HCT116 (cell line): ENCODE results near the gene WNT9A. TPM values are rescaled to one million over a fixed set of nuclear protein-coding genes. Genes with fewer than 3 reads are reported as not detected.

ENCODE experiments used
- ATAC-seq: fragments of 200-7000 bp; cut with Tn5 transposase; 2 replicates; pipeline ENCODE4 v1.9.1; 2020; ENCODE audit warnings: mild to moderate bottlenecking, moderate library complexity
- BruUV-seq: library from RNA; stranded (reverse); fragments of 400-500 nt; replicated peaks from 2 replicates; lab custom pipeline; 2021; lab: Mats Ljungman, UMichigan
- CTCF ChIA-PET: fragments of 300-600 bp; sonication (Branson Sonifier 250); formaldehyde crosslinking; loops from one replicate; lab custom pipeline; 2021; ENCODE audit warnings: antibody characterized with exemption; lab: Charles Lee
- POLR2A ChIA-PET: fragments of 300-600, 350-600 bp; sonication (Branson Sonifier 250); formaldehyde crosslinking; loops from one replicate; lab custom pipeline; 2021; ENCODE audit warnings: antibody characterized with exemption; lab: Charles Lee
- RAD21 ChIA-PET, 2 experiments: fragments of 300-600 bp; sonication (Branson Sonifier 250); formaldehyde crosslinking; loops; one replicate each; lab custom pipeline; 2023; ENCODE audit warnings: low total read pairs in 2 of 2; ENCODE audit not compliant: uncharacterized antibody in 2 of 2, unreplicated experiment in 2 of 2, low non-redundant PET in 1 of 2; lab: Charles Lee
- DNase-seq: peaks from one replicate; pipeline ENCODE4 v3.0.0-alpha.2; 2010; ENCODE audit warnings: low read depth, low spot score
- H2AFZ ChIP-seq: fragments of 200-600 bp; shearing (Covaris generic), sonication (generic); 2 replicates; pipeline ENCODE4 v1.6.1; 2017; ENCODE audit warnings: low read depth, mixed run types, mixed read lengths, antibody characterized with exemption, low read length; ENCODE audit not compliant: poor library complexity, severe bottlenecking
- H3K27ac ChIP-seq: 2 replicates; pipeline ENCODE4 v1.5.1; 2012; ENCODE audit warnings: low read depth, low read length
- H3K27me3 ChIP-seq: fragments of 200-600 bp; sonication (generic); 2 replicates; pipeline ENCODE4 v1.6.1; 2016; ENCODE audit warnings: mixed run types, low read length, mixed read lengths; ENCODE audit not compliant: insufficient read depth
- H3K36me3 ChIP-seq, 2 experiments: fragments of 200-500 bp in 1 of 2; fragments of 200-600 bp in 1 of 2; sonication (Bioruptor generic) in 1 of 2; sonication (generic) in 1 of 2; 2 replicates each; pipeline versions ENCODE4 v1.5.1 to v1.6.1; 2014 to 2016; ENCODE audit warnings: low read length in 2 of 2, inconsistent platforms in 1 of 2, mixed read lengths in 1 of 2, mixed run types in 1 of 2; ENCODE audit not compliant: insufficient read depth in 2 of 2, control insufficient read depth in 1 of 2
- H3K4me1 ChIP-seq, 2 experiments: fragments of 200-600 bp in 1 of 2; sonication (generic) in 1 of 2; 2 replicates each; pipeline versions ENCODE4 v1.5.1 to v1.6.1; 2012 to 2017; ENCODE audit warnings: low read length in 2 of 2, inconsistent platforms in 1 of 2, mild to moderate bottlenecking in 1 of 2, mixed read lengths in 1 of 2, mixed run types in 1 of 2, moderate library complexity in 1 of 2; ENCODE audit not compliant: insufficient read depth in 2 of 2, control insufficient read depth in 1 of 2
- H3K4me2 ChIP-seq: fragments of 200-600 bp; sonication (generic); 2 replicates; pipeline ENCODE4 v1.6.1; 2017; ENCODE audit warnings: mixed run types, low read length, mixed read lengths
- H3K4me3 ChIP-seq, 2 experiments: fragments of 200-600 bp in 1 of 2; sonication (generic) in 1 of 2; replicated peaks in 1 of 2; 2 replicates each; pipeline ENCODE4 v1.5.1; 2011 to 2016; ENCODE audit warnings: low read length in 2 of 2, control low read depth in 1 of 2, low read depth in 1 of 2, mild to moderate bottlenecking in 1 of 2, mixed read lengths in 1 of 2, mixed run types in 1 of 2
- H3K79me2 ChIP-seq: fragments of 200-600 bp; sonication (generic); 2 replicates; pipeline ENCODE4 v1.6.1; 2017; ENCODE audit warnings: mild to moderate bottlenecking, mixed run types, low read length, moderate library complexity, mixed read lengths; ENCODE audit not compliant: insufficient read depth
- H3K9ac ChIP-seq: fragments of 200-600 bp; sonication (generic); 2 replicates; pipeline ENCODE4 v1.6.1; 2016; ENCODE audit warnings: low read length, mixed read lengths
- H3K9me2 ChIP-seq: fragments of 200-600 bp; sonication (generic), shearing (Covaris generic); 2 replicates; pipeline ENCODE4 v1.6.1; 2017; ENCODE audit warnings: mixed run types, mild to moderate bottlenecking, moderate library complexity; ENCODE audit not compliant: insufficient read depth
- H3K9me3 ChIP-seq, 2 experiments: fragments of 200-500 bp in 1 of 2; fragments of 200-600 bp in 1 of 2; sonication (Bioruptor generic) in 1 of 2; sonication (generic) in 1 of 2; 2 replicates each; pipeline ENCODE4 v1.6.1; 2014 to 2017; ENCODE audit warnings: low read length in 2 of 2, mixed read lengths in 2 of 2, inconsistent platforms in 1 of 2, low read depth in 1 of 2, mild to moderate bottlenecking in 1 of 2, mixed run types in 1 of 2, moderate library complexity in 1 of 2; ENCODE audit not compliant: control insufficient read depth in 1 of 2, insufficient read depth in 1 of 2
- H4K20me1 ChIP-seq: fragments of 200-600 bp; sonication (generic), shearing (Covaris generic); 2 replicates; pipeline ENCODE4 v1.6.1; 2017; ENCODE audit warnings: mixed run types, mild to moderate bottlenecking, moderate library complexity; ENCODE audit not compliant: insufficient read depth
- ATF3 ChIP-seq: IDR thresholded peaks from 2 replicates; pipeline ENCODE4 v1.6.1; 2012
- CBX3 ChIP-seq: IDR thresholded peaks from 2 replicates; pipeline ENCODE4 v1.6.1; 2012; ENCODE audit warnings: low read depth
- CEBPB ChIP-seq: IDR thresholded peaks from 2 replicates; pipeline ENCODE4 v1.6.1; 2012; ENCODE audit warnings: low read depth
- CTCF ChIP-seq, 3 experiments: fragments of 200-600 bp in 1 of 3; sonication (generic) in 1 of 3; IDR thresholded peaks in 2 of 3; conservative IDR thresholded peaks in 1 of 3; 2 replicates each; pipeline ENCODE4 v1.5.1; 2012 to 2017; ENCODE audit warnings: low read depth in 2 of 3, low read length in 2 of 3, antibody characterized with exemption in 1 of 3, borderline replicate concordance in 1 of 3, control low read depth in 1 of 3, mild to moderate bottlenecking in 1 of 3, mixed read lengths in 1 of 3, mixed run types in 1 of 3, moderate library complexity in 1 of 3; ENCODE audit not compliant: insufficient read depth in 1 of 3
- EGR1 ChIP-seq: IDR thresholded peaks from 2 replicates; pipeline ENCODE4 v1.6.1; 2012; ENCODE audit warnings: low read depth
- ELF1 ChIP-seq: IDR thresholded peaks from 2 replicates; pipeline ENCODE4 v1.6.1; 2012; ENCODE audit warnings: low read depth, borderline replicate concordance
- EZH2phosphoT487 ChIP-seq: fragments of 200-600 bp; IDR thresholded peaks from 2 replicates; pipeline ENCODE4 v1.6.1; 2018; ENCODE audit warnings: antibody characterized with exemption, borderline replicate concordance
- FOSL1 ChIP-seq: IDR thresholded peaks from 2 replicates; pipeline ENCODE4 v1.6.1; 2012; ENCODE audit warnings: low read depth
- JUND ChIP-seq: IDR thresholded peaks from 2 replicates; pipeline ENCODE4 v1.6.1; 2012
- MAX ChIP-seq: IDR thresholded peaks from 2 replicates; pipeline ENCODE4 v1.6.1; 2012
- POLR2A ChIP-seq: IDR thresholded peaks from 2 replicates; pipeline ENCODE4 v1.7.0; 2011; ENCODE audit warnings: borderline replicate concordance; ENCODE audit not compliant: insufficient read depth, insufficient read length; ENCODE audit errors: extremely low read depth
- POLR2AphosphoS5 ChIP-seq: IDR thresholded peaks from 2 replicates; pipeline ENCODE4 v1.6.1; 2011; ENCODE audit warnings: mild to moderate bottlenecking, low read depth, low read length, moderate library complexity
- RAD21 ChIP-seq: IDR thresholded peaks from 2 replicates; pipeline ENCODE4 v1.6.1; 2012; ENCODE audit warnings: low read depth, mild to moderate bottlenecking
- REST ChIP-seq: IDR thresholded peaks from 2 replicates; pipeline ENCODE4 v1.6.1; 2012; ENCODE audit warnings: low read depth
- SIN3A ChIP-seq: IDR thresholded peaks from 2 replicates; pipeline ENCODE4 v1.6.1; 2012; ENCODE audit warnings: low read depth
- SRF ChIP-seq: IDR thresholded peaks from 2 replicates; pipeline ENCODE4 v1.6.1; 2012; ENCODE audit warnings: low read depth
- TCF7L2 ChIP-seq: IDR thresholded peaks from 2 replicates; pipeline ENCODE4 v1.7.0; 2011; ENCODE audit warnings: borderline replicate concordance, inconsistent platforms; ENCODE audit not compliant: insufficient read depth, insufficient read length; ENCODE audit errors: extremely low read depth
- YY1 ChIP-seq: IDR thresholded peaks from 2 replicates; pipeline ENCODE4 v1.6.1; 2011; ENCODE audit warnings: low read length, low read depth, moderate library complexity, mild to moderate bottlenecking; ENCODE audit not compliant: insufficient replicate concordance; ENCODE audit errors: extremely low read depth
- ZFX ChIP-seq: fragments of 450-650 bp; IDR thresholded peaks from 2 replicates; pipeline ENCODE4 v1.6.1; 2017
- ZNF274 ChIP-seq: fragments of 200-500 bp; sonication (Bioruptor generic); IDR thresholded peaks from 2 replicates; pipeline ENCODE4 v1.6.1; 2014; ENCODE audit warnings: mild to moderate bottlenecking, low read depth, low read length, inconsistent platforms
- intact Hi-C: fragments of 100-400 bp; cut with micrococcal nuclease; formaldehyde crosslinking; loops from 2 replicates; pipeline ENCODE4 v1.10.0; 2022
- total RNA-seq: library from RNA; stranded (reverse); gene quantifications from one replicate; pipeline ENCODE4 v1.2.1, GENCODE V29; 2021; ENCODE audit not compliant: unreplicated experiment

WNT9A gene
- total RNA-seq, 1 experiment from 2014 or later = 5.6 TPM

GRCh38 chr1:227901239-227901905 lies 46.4 kb downstream of the WNT9A start:
- peaks cover 0 to 10% of the 10 kb centered on the region in 2 experiments; a peak in 3 of 4 replicates for H3K4me1 ChIP-seq
- H2AFZ ChIP-seq = no peak overlapping the region
- no peaks in the 10 kb centered on the region for H3K9me3 ChIP-seq
- ATAC-seq (no peak), DNase-seq (no peak)
- ChIA-PET RAD21 (no interaction called here), CTCF (no interaction called here), POLR2A (interaction anchor here (0.6 kb wide), 1 partner anchor 25 kb away, joined by 3 read pairs; no protein-coding TSS in a partner anchor)
- BruUV-seq = no TSS peak
- H3K36me3 ChIP-seq = no peaks in the 10 kb centered on the region
- H3K9me2 ChIP-seq = no peaks in the 10 kb centered on the region
- TF ChIP-seq ELF1 (no peak), CBX3 (no peak), TCF7L2 (no peak), POLR2A (no peak), ZFX (no peak), POLR2AphosphoS5 (no peak), ATF3 (no peak), MAX (no peak), ZNF274 (no peak), REST (no peak), FOSL1 (no peak), YY1 (no peak), EGR1 (no peak), JUND (no peak), CEBPB (no peak), EZH2phosphoT487 (no peak), RAD21 (no peak), SRF (no peak), SIN3A (no peak), CTCF (IDR thresholded peaks at IDR 0.05 in 2 of 3, conservative IDR thresholded peaks at IDR 0.05 in 1 of 3; ENCODE audit: borderline replicate concordance in 1 of 3, insufficient read depth in 1 of 3, low read depth in 2 of 3, low read length in 2 of 3) (no peak)
- no peaks in the 10 kb centered on the region for H3K79me2 ChIP-seq
- no peak overlapping the region for H3K9ac ChIP-seq
- H3K27ac ChIP-seq = no peak overlapping the region
- H3K4me3 ChIP-seq = no peak overlapping the region
- no peaks in the 10 kb centered on the region for H4K20me1 ChIP-seq
- H3K4me2 ChIP-seq = no peak overlapping the region
- no peaks in the 10 kb centered on the region for H3K27me3 ChIP-seq
- intact Hi-C loops = no loop called here
